Testis (tissue), 2 donors: ENCODE data around the gene CD3G.

Experiments used
- CTCF ChIP-seq, 3 experiments: fragments of 450-650 bp in 2 of 3; fragments of 200-600 bp in 1 of 3; sonication (generic) in 1 of 3; IDR thresholded peaks; one replicate each; pipeline ENCODE4 v1.5.1; 2016 to 2019; ENCODE audit warnings: antibody characterized with exemption in 3 of 3, mild to moderate bottlenecking in 2 of 3, moderate library complexity in 1 of 3
- POLR2A ChIP-seq: fragments of 450-650 bp; IDR thresholded peaks from one replicate; pipeline ENCODE4 v1.6.1; 2017; ENCODE audit warnings: antibody characterized with exemption, mild to moderate bottlenecking, moderate library complexity

GRCh38 chr11:118311518-118311917 lies 32.6 kb upstream of the CD3G start:
- no peak for TF ChIP-seq CTCF (IDR thresholded peaks at IDR 0.05)
- TF ChIP-seq POLR2A, result no peak
